GM18499 (cell line): Measurements from ENCODE around the gene KRTAP11-1.

Experiments
- ATAC-seq: cut with Tn5 transposase; IDR thresholded peaks from one replicate; pipeline ENCODE4 v1.9.1; 2021; ENCODE audit warnings: moderate number of reproducible peaks; ENCODE audit not compliant: insufficient read depth, unreplicated experiment

Gene KRTAP11-1

GRCh38 chr21:30881480-30881879 lies at the start of gene KRTAP11-1:
TSS of gene KRTAP11-1 (minus strand) at chr21:30881580. CDS start at chr21:30881524, 56 bp downstream.
- ATAC-seq: no peak

GRCh38 chr21:30924146-30924700 lies 42.8 kb upstream of the KRTAP11-1 start:
- ATAC-seq: no peak

GRCh38 chr21:30921129-30921528 lies 39.7 kb upstream of the KRTAP11-1 start:
- no peak for ATAC-seq

GRCh38 chr21:30917557-30917956 lies 36.2 kb upstream of the KRTAP11-1 start:
- no peak for ATAC-seq

- ATAC-seq: no peak
Measured at GRCh38 chr21:30900881-30901280, 19.5 kb upstream of the KRTAP11-1 start.

- ATAC-seq: no peak
Measured at GRCh38 chr21:30882866-30883597, 1.7 kb upstream of the KRTAP11-1 start.

GRCh38 chr21:30880914-30881313 lies 466 bp downstream of the KRTAP11-1 start:
- ATAC-seq: no peak

- ATAC-seq: no peak
Measured at GRCh38 chr21:30874526-30874925, 6.9 kb downstream of the KRTAP11-1 start.

GRCh38 chr21:30847627-30848500 lies 33.5 kb downstream of the KRTAP11-1 start:
- no peak for ATAC-seq

- no peak for ATAC-seq
Measured at GRCh38 chr21:30842990-30843389, 38.4 kb downstream of the KRTAP11-1 start.

- ATAC-seq: no peak
Measured at GRCh38 chr21:30839304-30839703, 42.1 kb downstream of the KRTAP11-1 start.

GRCh38 chr21:30838536-30838935 lies 42.8 kb downstream of the KRTAP11-1 start:
- no peak for ATAC-seq

GRCh38 chr21:30831194-30831765 lies 50.1 kb downstream of the KRTAP11-1 start:
- no peak for ATAC-seq
